H1 (cell line): ENCODE measurements around the gene GNAQ. TPM values are rescaled to one million over a fixed set of nuclear protein-coding genes. Genes with fewer than 3 reads are reported as not detected.

Experiments used
- CTCF ChIA-PET: fragments of 300-600 bp; sonication (Branson Sonifier 250); formaldehyde crosslinking; loops from one replicate; lab custom pipeline; 2021; ENCODE audit not compliant: partially characterized antibody; lab: Charles Lee
- POLR2A ChIA-PET: fragments of 300-600 bp; sonication (Branson Sonifier 250); formaldehyde crosslinking; loops from one replicate; lab custom pipeline; 2021; ENCODE audit warnings: inconsistent platforms; ENCODE audit not compliant: partially characterized antibody; lab: Charles Lee
- DNase-seq, 2 experiments: peaks; one replicate each; pipeline versions ENCODE4 v3.0.0 to v3.0.0-alpha.2; 2010 to 2022; ENCODE audit warnings: low spot score in 2 of 2, low read depth in 1 of 2, mixed read lengths in 1 of 2
- FAIRE-seq: peaks from 2 replicates; lab custom pipeline; 2011; peaks lifted over from hg19 to GRCh38; lab: Jason Lieb, UNC
- H2AFZ ChIP-seq: 2 replicates; pipeline ENCODE4 v1.8.1; 2012; ENCODE audit warnings: low read length, inconsistent platforms
- H2AK5ac ChIP-seq: 2 replicates; pipeline ENCODE4 v1.6.1; 2013; ENCODE audit warnings: low read depth, low read length
- H2BK120ac ChIP-seq: replicated peaks from 2 replicates; pipeline ENCODE3; 2013; ENCODE audit warnings: low read depth, low read length, inconsistent platforms
- H2BK12ac ChIP-seq: 2 replicates; pipeline ENCODE4 v1.6.1; 2013; ENCODE audit warnings: low read depth, low read length
- H2BK15ac ChIP-seq: 2 replicates; pipeline ENCODE4 v1.6.1; 2013; ENCODE audit warnings: low read length
- H2BK20ac ChIP-seq: 2 replicates; pipeline ENCODE4 v1.6.1; 2013; ENCODE audit warnings: low read length
- H2BK5ac ChIP-seq: 2 replicates; pipeline ENCODE4 v1.6.1; 2013; ENCODE audit warnings: low read depth, low read length
- H3K14ac ChIP-seq: 2 replicates; pipeline ENCODE4 v1.6.1; 2013; ENCODE audit warnings: inconsistent platforms; ENCODE audit not compliant: insufficient read length
- H3K18ac ChIP-seq: 2 replicates; pipeline ENCODE4 v1.6.1; 2013; ENCODE audit warnings: low read length; ENCODE audit errors: extremely low read depth
- H3K23ac ChIP-seq: 2 replicates; pipeline ENCODE4 v1.6.1; 2013; ENCODE audit warnings: inconsistent platforms; ENCODE audit not compliant: insufficient read length
- H3K23me2 ChIP-seq: 2 replicates; pipeline ENCODE4 v1.6.1; 2013; ENCODE audit warnings: low read depth, low read length
- H3K27ac ChIP-seq: 2 replicates; pipeline ENCODE4 v1.6.1; 2011; ENCODE audit warnings: low read depth, low read length, inconsistent platforms
- H3K27me3 ChIP-seq, 4 experiments: replicated peaks in 1 of 4; 1 replicate in 1 of 4; 2 replicates in 3 of 4; pipeline versions ENCODE4 v1.6.1 to v1.8.1; 2011 to 2013; ENCODE audit warnings: low read length in 3 of 4, mild to moderate bottlenecking in 3 of 4, inconsistent platforms in 2 of 4, mixed read lengths in 2 of 4, moderate library complexity in 1 of 4; ENCODE audit not compliant: control insufficient read depth in 3 of 4, insufficient read depth in 3 of 4; ENCODE audit errors: extremely low read depth in 1 of 4
- H3K36me3 ChIP-seq, 4 experiments: 2 replicates each; pipeline versions ENCODE4 v1.6.1 to v1.8.1; 2011 to 2013; ENCODE audit warnings: mild to moderate bottlenecking in 4 of 4, low read length in 3 of 4, moderate library complexity in 2 of 4, control low read depth in 1 of 4, inconsistent platforms in 1 of 4; ENCODE audit not compliant: insufficient read depth in 4 of 4, control insufficient read depth in 2 of 4
- H3K4ac ChIP-seq: replicated peaks from 2 replicates; pipeline ENCODE3; 2013; ENCODE audit warnings: low read length, low read depth, mixed read lengths, inconsistent platforms; ENCODE audit not compliant: insufficient read length
- H3K4me1 ChIP-seq, 4 experiments: replicated peaks in 1 of 4; 1 replicate in 1 of 4; 2 replicates in 3 of 4; pipeline versions ENCODE4 v1.6.1 to v1.8.1; 2011 to 2013; ENCODE audit warnings: low read length in 3 of 4, inconsistent platforms in 2 of 4, mixed read lengths in 1 of 4; ENCODE audit not compliant: insufficient read depth in 4 of 4, control insufficient read depth in 3 of 4
- H3K4me2 ChIP-seq, 2 experiments: 2 replicates each; pipeline versions ENCODE4 v1.6.1 to v1.8.1; 2011 to 2013; ENCODE audit warnings: low read depth in 2 of 2, low read length in 2 of 2, control low read depth in 1 of 2, inconsistent platforms in 1 of 2, mild to moderate bottlenecking in 1 of 2; ENCODE audit not compliant: insufficient read depth in 1 of 2
- H3K4me3 ChIP-seq, 4 experiments: fragments of 200-600, 300-600 bp in 1 of 4; sonication (generic), shearing (Covaris generic), sonication (Bioruptor Twin) in 1 of 4; 2 replicates each; pipeline versions ENCODE4 v1.5.1 to v1.8.1; 2011 to 2016; ENCODE audit warnings: low read length in 4 of 4, low read depth in 3 of 4, control low read depth in 2 of 4, inconsistent platforms in 2 of 4, mild to moderate bottlenecking in 2 of 4, mixed read lengths in 1 of 4, moderate library complexity in 1 of 4; ENCODE audit not compliant: insufficient read depth in 2 of 4; ENCODE audit errors: extremely low read depth in 1 of 4
- H3K56ac ChIP-seq: replicated peaks from 2 replicates; pipeline ENCODE3; 2013; ENCODE audit warnings: low read depth, mild to moderate bottlenecking, mixed read lengths, low read length, inconsistent platforms; ENCODE audit not compliant: insufficient read length
- H3K79me1 ChIP-seq: 2 replicates; pipeline ENCODE4 v1.6.1; 2013; ENCODE audit warnings: low read depth, low read length, control low read depth
- H3K79me2 ChIP-seq, 2 experiments: 2 replicates each; pipeline versions ENCODE4 v1.6.1 to v1.8.1; 2012 to 2013; ENCODE audit warnings: low read length in 2 of 2, mild to moderate bottlenecking in 2 of 2, inconsistent platforms in 1 of 2; ENCODE audit not compliant: insufficient read depth in 2 of 2, control insufficient read depth in 1 of 2
- H3K9ac ChIP-seq, 4 experiments: replicated peaks in 1 of 4; 1 replicate in 1 of 4; 2 replicates in 3 of 4; pipeline versions ENCODE4 v1.6.1 to v1.8.1; 2011 to 2013; ENCODE audit warnings: low read depth in 3 of 4, low read length in 3 of 4, control low read depth in 2 of 4, mild to moderate bottlenecking in 2 of 4, moderate library complexity in 2 of 4, inconsistent platforms in 1 of 4; ENCODE audit errors: extremely low read depth in 1 of 4
- H3K9me3 ChIP-seq, 2 experiments: 2 replicates each; pipeline versions ENCODE4 v1.6.1 to v1.8.1; 2012 to 2013; ENCODE audit warnings: mild to moderate bottlenecking in 2 of 2, moderate library complexity in 2 of 2, control low read depth in 1 of 2, inconsistent platforms in 1 of 2, low read depth in 1 of 2, low read length in 1 of 2, mixed read lengths in 1 of 2; ENCODE audit not compliant: insufficient read depth in 2 of 2
- H4K20me1 ChIP-seq, 2 experiments: replicated peaks in 1 of 2; 2 replicates each; pipeline versions ENCODE3 to v1.8.1; 2011 to 2013; ENCODE audit warnings: inconsistent platforms in 2 of 2, low read length in 2 of 2, mild to moderate bottlenecking in 1 of 2; ENCODE audit not compliant: insufficient read depth in 2 of 2, control insufficient read depth in 1 of 2
- H4K5ac ChIP-seq: 2 replicates; pipeline ENCODE4 v1.6.1; 2013; ENCODE audit warnings: low read length, low read depth, mixed read lengths, inconsistent platforms; ENCODE audit not compliant: insufficient read length
- H4K8ac ChIP-seq: 2 replicates; pipeline ENCODE4 v1.8.0; 2013; ENCODE audit warnings: mild to moderate bottlenecking, moderate library complexity, low read length, inconsistent platforms; ENCODE audit not compliant: insufficient read depth; ENCODE audit errors: extremely low read depth
- H4K91ac ChIP-seq: replicated peaks from 2 replicates; pipeline ENCODE3; 2013; ENCODE audit warnings: low read length, mixed read lengths, inconsistent platforms; ENCODE audit not compliant: insufficient read length
- CHD2 ChIP-seq: IDR thresholded peaks from 2 replicates; pipeline ENCODE4 v1.6.1; 2012; ENCODE audit warnings: low read length, improper control_type of control experiment
- GTF2F1 ChIP-seq: IDR thresholded peaks from 2 replicates; pipeline ENCODE4 v1.6.1; 2012; ENCODE audit warnings: low read depth, low read length, improper control_type of control experiment, borderline replicate concordance
- POLR2A ChIP-seq, 2 experiments: IDR thresholded peaks; 1 replicate in 1 of 2; 2 replicates in 1 of 2; pipeline ENCODE4 v1.6.1; 2011; ENCODE audit warnings: low read depth in 2 of 2, low read length in 2 of 2, mild to moderate bottlenecking in 2 of 2; ENCODE audit errors: control extremely low read depth in 1 of 2
- POLR2AphosphoS5 ChIP-seq: IDR thresholded peaks from 2 replicates; pipeline ENCODE4 v1.6.1; 2011; ENCODE audit warnings: low read depth, low read length
- RXRA ChIP-seq: IDR thresholded peaks from 2 replicates; pipeline ENCODE4 v1.6.1; 2011; ENCODE audit warnings: low read depth, mild to moderate bottlenecking, low read length, moderate library complexity; ENCODE audit not compliant: insufficient read depth
- SP4 ChIP-seq: IDR thresholded peaks from 2 replicates; pipeline ENCODE4 v1.6.1; 2012; ENCODE audit warnings: low read length, inconsistent platforms
- SRF ChIP-seq: IDR thresholded peaks from 2 replicates; pipeline ENCODE4 v1.6.1; 2011; ENCODE audit warnings: mild to moderate bottlenecking, low read depth, low read length, moderate library complexity
- WGBS, 2 experiments: shearing (Covaris generic) in 1 of 2; methylation state at CpG; one replicate each; pipeline versions ENCODE4 v1.1.6 to v1.1.7; 2013 to 2015; ENCODE audit warnings: low lambda C conversion rate in 2 of 2, mixed read lengths in 2 of 2, inconsistent platforms in 1 of 2, low coverage in 1 of 2, missing lambda C conversion rate in 1 of 2; ENCODE audit not compliant: insufficient replicate concordance in 2 of 2, insufficient coverage in 1 of 2, insufficient read length in 1 of 2; ENCODE audit errors: extremely low coverage in 1 of 2, missing lambda C conversion rate in 1 of 2; 5-methylcytosine and 5-hydroxymethylcytosine counted together
- polyA plus RNA-seq, 7 experiments: library from polyadenylated mRNA; depleted of rRNA in 3 of 7; stranded (reverse) in 5 of 7; unstranded in 2 of 7; fragments of >200 nt in 5 of 7; fragments of 200-250 nt in 2 of 7; gene quantifications; 1 replicate in 5 of 7; 2 replicates in 1 of 7; 4 replicates in 1 of 7; pipeline versions ENCODE4 v1.2.1 to v1.2.3, GENCODE V29; 2011 to 2013; ENCODE audit warnings: missing spikeins in 2 of 7, mixed read lengths in 2 of 7
- total RNA-seq: library from RNA; stranded (reverse); fragmentation: NEBNext Ultra II Directional; extraction: Animal tissue kit (Norgen Biotek cat#: 25700); gene quantifications from 2 replicates; pipeline ENCODE4 v1.2.1, GENCODE V29; 2021
- TF ChIP-seq, protein P1 (sequence below): IDR thresholded peaks from 2 replicates; pipeline ENCODE4 v1.6.1; 2011; ENCODE audit warnings: low read depth, mild to moderate bottlenecking, low read length; ENCODE audit not compliant: insufficient read depth
- TF ChIP-seq, protein P2 (sequence below): IDR thresholded peaks from 2 replicates; pipeline ENCODE4 v1.6.1; 2012; ENCODE audit warnings: inconsistent platforms
- TF ChIP-seq, protein P3 (sequence below), 3 experiments: IDR thresholded peaks; 1 replicate in 2 of 3; 2 replicates in 1 of 3; pipeline versions ENCODE4 v1.5.1 to v1.6.1; 2011; ENCODE audit warnings: low read length in 3 of 3, mild to moderate bottlenecking in 3 of 3, inconsistent platforms in 2 of 3, low read depth in 1 of 3, moderate library complexity in 1 of 3; ENCODE audit not compliant: insufficient read depth in 1 of 3; ENCODE audit errors: control extremely low read depth in 1 of 3
- TF ChIP-seq, protein P4 (sequence below): IDR thresholded peaks from 2 replicates; pipeline ENCODE4 v1.6.1; 2012; ENCODE audit warnings: inconsistent platforms

The GNAQ gene
- total and polyA plus RNA-seq, 2 of the 8 experiments (the other 6 are each of a cell fraction or from before 2014, with no cell fraction given): 22.8 to 63.8 TPM

DNA sequence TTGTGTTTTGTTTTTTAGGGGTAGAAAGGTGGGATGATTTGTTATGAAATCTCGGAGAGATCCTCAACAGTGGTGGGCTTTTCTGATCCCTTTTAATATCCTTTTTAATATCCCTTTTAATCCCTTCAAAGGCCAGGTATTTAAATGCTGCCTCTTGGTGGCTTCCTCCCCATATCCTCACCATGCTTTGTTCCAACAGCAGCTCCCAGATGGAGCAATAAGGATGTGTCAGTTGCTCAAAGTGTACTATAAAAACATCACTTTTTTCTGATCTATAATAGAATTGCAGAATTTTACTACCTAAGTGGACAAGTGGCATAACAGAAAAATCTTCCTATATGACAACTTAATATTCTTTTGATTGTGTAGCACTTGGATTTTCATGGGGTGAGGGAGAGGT, 160.1 kb downstream of the GNAQ start:
- CTCF ChIA-PET: interaction anchor here (0.9 kb wide), 1 partner anchor 12 kb away, joined by 5 read pairs; no protein-coding TSS in a partner anchor
- H2BK15ac ChIP-seq: no peak overlapping the region
- 94% methylated on average over 1 of the region's 1 CpG; no CpG with 5 or more reads in 1 of the 2 experiments for WGBS, 2 experiments
- H3K27ac ChIP-seq: no peak overlapping the region
- no peak overlapping the region for H4K5ac ChIP-seq
- no peak overlapping the region for H3K9ac ChIP-seq
- no peak overlapping the region for H2BK120ac ChIP-seq
- H3K36me3 ChIP-seq: no peaks in the 10 kb centered on the region
- no peaks in the 10 kb centered on the region for H3K79me1 ChIP-seq
- no peak overlapping the region for H3K56ac ChIP-seq
- H2AFZ ChIP-seq: no peak overlapping the region
- no peak for FAIRE-seq
- POLR2A ChIA-PET: no interaction called here
- peaks cover 0 to 2% of the 10 kb centered on the region in 2 experiments for H4K20me1 ChIP-seq
- no peaks in the 10 kb centered on the region for H3K9me3 ChIP-seq
- H3K18ac ChIP-seq: no peak overlapping the region
- no peak overlapping the region for H2AK5ac ChIP-seq
- H4K91ac ChIP-seq: no peak overlapping the region
- H3K27me3 ChIP-seq: no peaks in the 10 kb centered on the region
- 0 out of 7 replicates have a peak, but pooled peaks cover 0 to 2% (median 0%) of the 10 kb centered on the region in 4 experiments for H3K4me1 ChIP-seq
- no peak overlapping the region for H2BK12ac ChIP-seq
- H3K4me3 ChIP-seq: no peak overlapping the region
- H3K4me2 ChIP-seq: no peak overlapping the region
- H4K8ac ChIP-seq: no peak overlapping the region
- H2BK20ac ChIP-seq: no peak overlapping the region
- no peak overlapping the region for H3K23ac ChIP-seq
- no peak overlapping the region for H2BK5ac ChIP-seq
- no peak for DNase-seq
- H3K79me2 ChIP-seq: peaks cover 0 to 7% of the 10 kb centered on the region in 2 experiments; a peak in 1 of 4 replicates
- H3K4ac ChIP-seq: no peak overlapping the region
- no peaks in the 10 kb centered on the region for H3K23me2 ChIP-seq
- no peak overlapping the region for H3K14ac ChIP-seq
- TF ChIP-seq, protein P1, sequence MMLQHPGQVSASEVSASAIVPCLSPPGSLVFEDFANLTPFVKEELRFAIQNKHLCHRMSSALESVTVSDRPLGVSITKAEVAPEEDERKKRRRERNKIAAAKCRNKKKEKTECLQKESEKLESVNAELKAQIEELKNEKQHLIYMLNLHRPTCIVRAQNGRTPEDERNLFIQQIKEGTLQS: no peak
- TF ChIP-seq SP4: no peak
- TF ChIP-seq POLR2A (IDR thresholded peaks at IDR 0.05; ENCODE audit: control extremely low read depth in 1 of 2, low read depth in 2 of 2, low read length in 2 of 2): no peak
- no peak for TF ChIP-seq GTF2F1
- TF ChIP-seq, protein P2, sequence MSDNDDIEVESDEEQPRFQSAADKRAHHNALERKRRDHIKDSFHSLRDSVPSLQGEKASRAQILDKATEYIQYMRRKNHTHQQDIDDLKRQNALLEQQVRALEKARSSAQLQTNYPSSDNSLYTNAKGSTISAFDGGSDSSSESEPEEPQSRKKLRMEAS: no peak
- TF ChIP-seq, protein P3, sequence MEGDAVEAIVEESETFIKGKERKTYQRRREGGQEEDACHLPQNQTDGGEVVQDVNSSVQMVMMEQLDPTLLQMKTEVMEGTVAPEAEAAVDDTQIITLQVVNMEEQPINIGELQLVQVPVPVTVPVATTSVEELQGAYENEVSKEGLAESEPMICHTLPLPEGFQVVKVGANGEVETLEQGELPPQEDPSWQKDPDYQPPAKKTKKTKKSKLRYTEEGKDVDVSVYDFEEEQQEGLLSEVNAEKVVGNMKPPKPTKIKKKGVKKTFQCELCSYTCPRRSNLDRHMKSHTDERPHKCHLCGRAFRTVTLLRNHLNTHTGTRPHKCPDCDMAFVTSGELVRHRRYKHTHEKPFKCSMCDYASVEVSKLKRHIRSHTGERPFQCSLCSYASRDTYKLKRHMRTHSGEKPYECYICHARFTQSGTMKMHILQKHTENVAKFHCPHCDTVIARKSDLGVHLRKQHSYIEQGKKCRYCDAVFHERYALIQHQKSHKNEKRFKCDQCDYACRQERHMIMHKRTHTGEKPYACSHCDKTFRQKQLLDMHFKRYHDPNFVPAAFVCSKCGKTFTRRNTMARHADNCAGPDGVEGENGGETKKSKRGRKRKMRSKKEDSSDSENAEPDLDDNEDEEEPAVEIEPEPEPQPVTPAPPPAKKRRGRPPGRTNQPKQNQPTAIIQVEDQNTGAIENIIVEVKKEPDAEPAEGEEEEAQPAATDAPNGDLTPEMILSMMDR (IDR thresholded peaks at IDR 0.05; ENCODE audit: control extremely low read depth in 1 of 3, insufficient read depth in 1 of 3, low read depth in 1 of 3, low read length in 3 of 3): no peak
- TF ChIP-seq, protein P4, sequence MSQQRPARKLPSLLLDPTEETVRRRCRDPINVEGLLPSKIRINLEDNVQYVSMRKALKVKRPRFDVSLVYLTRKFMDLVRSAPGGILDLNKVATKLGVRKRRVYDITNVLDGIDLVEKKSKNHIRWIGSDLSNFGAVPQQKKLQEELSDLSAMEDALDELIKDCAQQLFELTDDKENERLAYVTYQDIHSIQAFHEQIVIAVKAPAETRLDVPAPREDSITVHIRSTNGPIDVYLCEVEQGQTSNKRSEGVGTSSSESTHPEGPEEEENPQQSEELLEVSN: no peak
- no peak for TF ChIP-seq POLR2AphosphoS5
- no peak for TF ChIP-seq RXRA
- no peak for TF ChIP-seq CHD2
- no peak for TF ChIP-seq SRF
